Right atrium auricular region (tissue), 2 donors: ENCODE results near the gene ATXN1. TPM values are rescaled to one million over a fixed set of nuclear protein-coding genes. Genes with fewer than 3 reads are reported as not detected.
A peak's percentile ranks its signal among the peaks of the same experiment; 100 is the strongest.

Experiments
- DNase-seq: peaks from one replicate; pipeline ENCODE4 v3.0.0-alpha.2; 2019; ENCODE audit warnings: low spot score
- H3K27ac ChIP-seq, 2 donors: fragments of 200-600 bp; sonication (generic); 1 replicate in 1 of 2; 2 replicates in 1 of 2; pipeline ENCODE4 v1.5.1; 2016 to 2019
- H3K27me3 ChIP-seq, 2 donors: fragments of 200-600 bp; sonication (generic); one replicate each; pipeline versions ENCODE4 v1.5.1 to v1.6.0; 2017 to 2019
- H3K36me3 ChIP-seq: fragments of 200-600 bp; sonication (generic); one replicate; pipeline ENCODE4 v1.5.1; 2016
- H3K4me1 ChIP-seq, 2 donors: fragments of 200-600 bp; sonication (generic); one replicate each; pipeline versions ENCODE4 v1.5.1 to v1.6.0; 2017 to 2019
- H3K4me3 ChIP-seq, 2 donors: fragments of 200-600 bp; sonication (generic); 1 replicate in 1 of 2; 2 replicates in 1 of 2; pipeline ENCODE4 v1.5.1; 2017 to 2019; ENCODE audit warnings: mild to moderate bottlenecking in 1 of 2, moderate library complexity in 1 of 2
- H3K9me3 ChIP-seq, 2 donors: fragments of 200-600 bp; sonication (generic); one replicate each; pipeline ENCODE4 v1.5.1; 2019
- total RNA-seq, 2 donors: library from RNA; depleted of rRNA; stranded (reverse); fragments of >200 nt; gene quantifications; one replicate each; pipeline ENCODE4 v1.1.0, GENCODE V29; 2016
- TF ChIP-seq, protein P1 (sequence below), 2 donors: fragments of 200-600 bp; sonication (generic); IDR thresholded peaks; one replicate each; pipeline ENCODE4 v1.5.1; 2019; ENCODE audit warnings: antibody characterized with exemption in 2 of 2

ATXN1 gene
- total RNA-seq, 2 donors from 2014 or later = 41.8 to 62.0 TPM

GRCh38 chr6:16594849-16595248 is 166.4 kb downstream of the ATXN1 start:
- Histone ChIP-seq H3K27ac (no peak overlapping the region), H3K27me3 (no peaks in the 10 kb centered on the region), H3K36me3 (no peaks in the 10 kb centered on the region), H3K4me3 (no peak overlapping the region), H3K9me3 (no peaks in the 10 kb centered on the region), H3K4me1 (no peaks in the 10 kb centered on the region)
- TF ChIP-seq, protein P1, sequence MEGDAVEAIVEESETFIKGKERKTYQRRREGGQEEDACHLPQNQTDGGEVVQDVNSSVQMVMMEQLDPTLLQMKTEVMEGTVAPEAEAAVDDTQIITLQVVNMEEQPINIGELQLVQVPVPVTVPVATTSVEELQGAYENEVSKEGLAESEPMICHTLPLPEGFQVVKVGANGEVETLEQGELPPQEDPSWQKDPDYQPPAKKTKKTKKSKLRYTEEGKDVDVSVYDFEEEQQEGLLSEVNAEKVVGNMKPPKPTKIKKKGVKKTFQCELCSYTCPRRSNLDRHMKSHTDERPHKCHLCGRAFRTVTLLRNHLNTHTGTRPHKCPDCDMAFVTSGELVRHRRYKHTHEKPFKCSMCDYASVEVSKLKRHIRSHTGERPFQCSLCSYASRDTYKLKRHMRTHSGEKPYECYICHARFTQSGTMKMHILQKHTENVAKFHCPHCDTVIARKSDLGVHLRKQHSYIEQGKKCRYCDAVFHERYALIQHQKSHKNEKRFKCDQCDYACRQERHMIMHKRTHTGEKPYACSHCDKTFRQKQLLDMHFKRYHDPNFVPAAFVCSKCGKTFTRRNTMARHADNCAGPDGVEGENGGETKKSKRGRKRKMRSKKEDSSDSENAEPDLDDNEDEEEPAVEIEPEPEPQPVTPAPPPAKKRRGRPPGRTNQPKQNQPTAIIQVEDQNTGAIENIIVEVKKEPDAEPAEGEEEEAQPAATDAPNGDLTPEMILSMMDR (IDR thresholded peaks at IDR 0.05) = no peak
- no peak for DNase-seq

GRCh38 chr6:16592223-16592911 is 168.9 kb downstream of the ATXN1 start:
- Histone ChIP-seq H3K4me1 (no peaks in the 10 kb centered on the region), H3K9me3 (no peaks in the 10 kb centered on the region), H3K4me3 (no peak overlapping the region), H3K27me3 (no peaks in the 10 kb centered on the region), H3K36me3 (no peaks in the 10 kb centered on the region), H3K27ac (no peak overlapping the region)
- TF ChIP-seq, protein P1 (IDR thresholded peaks at IDR 0.05) = no peak
- no peak for DNase-seq

- Histone ChIP-seq H3K36me3 (no peaks in the 10 kb centered on the region), H3K4me3 (no peak overlapping the region), H3K27ac (no peak overlapping the region), H3K27me3 (no peaks in the 10 kb centered on the region), H3K9me3 (no peaks in the 10 kb centered on the region), H3K4me1 (no peaks in the 10 kb centered on the region)
- DNase-seq = no peak
- TF ChIP-seq, protein P1 (IDR thresholded peaks at IDR 0.05) = no peak
Measured at GRCh38 chr6:16591396-16592222, 169.7 kb downstream of the ATXN1 start.

DNA sequence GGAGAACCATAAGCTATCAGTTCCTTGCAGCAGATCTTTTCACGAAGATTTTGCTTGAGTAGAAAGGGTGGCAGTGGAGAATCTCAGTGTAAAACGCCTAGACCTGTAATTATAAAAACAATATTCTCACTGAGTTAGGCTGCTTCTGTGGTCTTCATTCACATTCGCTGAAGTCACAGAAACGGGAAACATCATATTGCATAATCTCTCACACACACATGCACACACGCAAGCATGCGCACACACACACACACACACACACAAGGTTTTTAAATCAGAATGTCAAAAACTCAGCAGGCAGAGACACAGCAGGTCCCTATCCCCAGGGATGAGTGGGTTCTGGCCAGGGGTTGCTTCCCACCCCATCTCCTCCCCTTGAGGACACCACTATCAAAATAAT is 175.5 kb downstream of the ATXN1 start:
- H3K4me3 ChIP-seq = no peak overlapping the region
- no peak for DNase-seq
- TF ChIP-seq, protein P1 (IDR thresholded peaks at IDR 0.05) = no peak
- H3K9me3 ChIP-seq = no peaks in the 10 kb centered on the region
- no peak overlapping the region for H3K27ac ChIP-seq
- H3K36me3 ChIP-seq = peaks cover 10% of the 10 kb centered on the region
- H3K27me3 ChIP-seq = no peaks in the 10 kb centered on the region
- H3K4me1 ChIP-seq = no peaks in the 10 kb centered on the region

DNA sequence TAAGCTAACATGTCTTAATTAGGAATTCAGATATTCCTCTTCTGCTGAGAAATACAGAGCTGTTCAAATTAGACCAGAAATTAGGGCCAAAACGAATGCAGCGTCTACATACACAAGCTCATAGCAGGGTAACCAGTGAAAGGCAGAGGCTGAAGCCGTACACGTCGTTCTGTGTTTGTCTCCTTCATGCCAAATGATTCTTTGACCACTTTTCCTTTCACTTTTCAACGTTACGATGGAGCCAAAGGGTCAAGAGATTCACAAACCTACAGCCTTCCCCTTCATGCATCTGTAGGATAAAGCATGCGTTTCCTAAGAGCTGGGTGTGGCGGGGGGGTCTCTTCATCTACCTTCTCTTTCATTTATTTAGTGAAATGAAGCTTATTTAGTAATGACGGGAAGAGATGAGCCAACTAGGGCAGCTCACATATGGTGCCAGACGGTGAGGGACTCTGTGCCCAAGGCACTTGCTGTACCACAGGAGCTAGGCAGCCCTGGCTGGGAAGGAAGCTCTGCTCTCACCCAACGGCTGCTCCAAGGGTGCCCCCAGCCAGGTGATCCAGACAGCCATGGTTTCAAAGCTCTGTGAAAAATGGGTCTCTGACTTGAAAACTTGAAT is 178.0 kb downstream of the ATXN1 start:
- DNase-seq = no peak
- Histone ChIP-seq H3K4me1 (peaks cover 0 to 12% of the 10 kb centered on the region in 2 donors), H3K27ac (no peak overlapping the region), H3K9me3 (no peaks in the 10 kb centered on the region), H3K36me3 (peaks cover 10% of the 10 kb centered on the region), H3K27me3 (no peaks in the 10 kb centered on the region), H3K4me3 (peak overlapping the region in 1 of 2 donors; percentile 2)
- TF ChIP-seq, protein P1 (IDR thresholded peaks at IDR 0.05) = no peak
